Duodenal mucosa (tissue), 2 donors: Measurements from ENCODE around the gene ADPRHL1.
"Not testable (repeated sequence)": the region's sequence is repeated elsewhere in the genome, so short reads cannot be mapped to it uniquely, and the experiment has no call there.

Experiments
- H3K27ac ChIP-seq: one replicate; pipeline ENCODE4 v1.7.0; 2013; ENCODE audit warnings: low read depth, low read length
- H3K27me3 ChIP-seq, 2 donors: one replicate each; pipeline ENCODE4 v1.7.0; 2013; ENCODE audit warnings: low read length in 2 of 2, control low read depth in 1 of 2; ENCODE audit not compliant: insufficient read depth in 2 of 2, control insufficient read depth in 1 of 2
- H3K36me3 ChIP-seq, 2 donors: one replicate each; pipeline ENCODE4 v1.7.0; 2013; ENCODE audit warnings: low read length in 2 of 2, control low read depth in 1 of 2; ENCODE audit not compliant: insufficient read depth in 2 of 2, control insufficient read depth in 1 of 2
- H3K4me1 ChIP-seq, 2 donors: one replicate each; pipeline ENCODE4 v1.7.0; 2013; ENCODE audit warnings: low read length in 2 of 2, control low read depth in 1 of 2; ENCODE audit not compliant: insufficient read depth in 2 of 2, control insufficient read depth in 1 of 2
- H3K4me3 ChIP-seq, 2 donors: one replicate each; pipeline ENCODE4 v1.7.0; 2013; ENCODE audit warnings: low read length in 2 of 2, low read depth in 1 of 2
- H3K9ac ChIP-seq, 2 donors: one replicate each; pipeline ENCODE4 v1.7.0; 2013; ENCODE audit warnings: low read length in 2 of 2, low read depth in 1 of 2
- H3K9me3 ChIP-seq, 2 donors: one replicate each; pipeline ENCODE4 v1.7.0; 2013; ENCODE audit warnings: low read length in 2 of 2, control low read depth in 1 of 2; ENCODE audit not compliant: control insufficient read depth in 1 of 2

Gene ADPRHL1

GRCh38 chr13:113479179-113479578 lies 25.9 kb upstream of the ADPRHL1 start:
- Histone ChIP-seq H3K36me3 (peaks cover 26 to 46% of the 10 kb centered on the region in 2 donors), H3K27ac (no peak overlapping the region), H3K9ac (no peak overlapping the region), H3K4me3 (no peak overlapping the region), H3K4me1 (peaks cover 0 to 9% of the 10 kb centered on the region in 2 donors), H3K9me3 (no peaks in the 10 kb centered on the region), H3K27me3 (no peaks in the 10 kb centered on the region)

- Histone ChIP-seq H3K9ac (no peak overlapping the region), H3K36me3 (peaks cover 27 to 49% of the 10 kb centered on the region in 2 donors), H3K27ac (no peak overlapping the region), H3K4me1 (peaks cover 0 to 5% of the 10 kb centered on the region in 2 donors), H3K27me3 (no peaks in the 10 kb centered on the region), H3K9me3 (no peaks in the 10 kb centered on the region), H3K4me3 (no peak overlapping the region)
Observed at GRCh38 chr13:113477724-113478123, 24.4 kb upstream of the ADPRHL1 start.

- H3K27ac ChIP-seq = no peak overlapping the region
Observed at GRCh38 chr13:113476811-113477210, 23.5 kb upstream of the ADPRHL1 start.

GRCh38 chr13:113475911-113476310 lies 22.6 kb upstream of the ADPRHL1 start:
- Histone ChIP-seq H3K27ac (no peak overlapping the region), H3K9me3 (no peaks in the 10 kb centered on the region), H3K4me3 (no peak overlapping the region), H3K27me3 (no peaks in the 10 kb centered on the region), H3K9ac (no peak overlapping the region), H3K36me3 (peaks cover 27 to 59% of the 10 kb centered on the region in 2 donors), H3K4me1 (peaks cover 0 to 5% of the 10 kb centered on the region in 2 donors)

More at GRCh38 chr13:113476811-113477210, 23.5 kb upstream of the ADPRHL1 start:
- Histone ChIP-seq H3K4me3 (no peak overlapping the region), H3K27me3 (no peaks in the 10 kb centered on the region), H3K9ac (no peak overlapping the region), H3K9me3 (no peaks in the 10 kb centered on the region), H3K4me1 (peaks cover 0 to 5% of the 10 kb centered on the region in 2 donors), H3K36me3 (peaks cover 27 to 54% of the 10 kb centered on the region in 2 donors)

- H3K4me1 ChIP-seq = peaks cover 0 to 5% of the 10 kb centered on the region in 2 donors
- H3K27ac ChIP-seq = no peak overlapping the region
- H3K9me3 ChIP-seq = no peaks in the 10 kb centered on the region
- no peak overlapping the region for H3K9ac ChIP-seq
- no peaks in the 10 kb centered on the region for H3K27me3 ChIP-seq
- peaks cover 27 to 59% of the 10 kb centered on the region in 2 donors for H3K36me3 ChIP-seq
- no peak overlapping the region for H3K4me3 ChIP-seq
Observed at GRCh38 chr13:113475280-113475679, 22.0 kb upstream of the ADPRHL1 start.

GRCh38 chr13:113474179-113474578 lies 20.9 kb upstream of the ADPRHL1 start:
- peaks cover 22 to 61% of the 10 kb centered on the region in 2 donors for H3K36me3 ChIP-seq
- no peak overlapping the region for H3K4me3 ChIP-seq
- no peak overlapping the region for H3K9ac ChIP-seq
- no peak overlapping the region for H3K27ac ChIP-seq
- no peaks in the 10 kb centered on the region for H3K9me3 ChIP-seq
- H3K4me1 ChIP-seq = no peaks in the 10 kb centered on the region
- no peaks in the 10 kb centered on the region for H3K27me3 ChIP-seq

GRCh38 chr13:113472355-113473025 lies 19.2 kb upstream of the ADPRHL1 start:
- no peaks in the 10 kb centered on the region for H3K4me1 ChIP-seq
- peaks cover 19 to 49% of the 10 kb centered on the region in 2 donors for H3K36me3 ChIP-seq
- no peaks in the 10 kb centered on the region for H3K9me3 ChIP-seq
- no peak overlapping the region for H3K27ac ChIP-seq
- H3K4me3 ChIP-seq = no peak overlapping the region
- no peak overlapping the region for H3K9ac ChIP-seq
- H3K27me3 ChIP-seq = no peaks in the 10 kb centered on the region

- H3K27me3 ChIP-seq = no peaks in the 10 kb centered on the region
- peaks cover 19 to 54% of the 10 kb centered on the region in 2 donors for H3K36me3 ChIP-seq
- no peaks in the 10 kb centered on the region for H3K4me1 ChIP-seq
- no peaks in the 10 kb centered on the region for H3K9me3 ChIP-seq
- no peak overlapping the region for H3K9ac ChIP-seq
- no peak overlapping the region for H3K4me3 ChIP-seq
- H3K27ac ChIP-seq = no peak overlapping the region
Observed at GRCh38 chr13:113471844-113472243, 18.6 kb upstream of the ADPRHL1 start.

GRCh38 chr13:113470635-113471163 lies 17.4 kb upstream of the ADPRHL1 start:
- peaks cover 13 to 50% of the 10 kb centered on the region in 2 donors for H3K36me3 ChIP-seq
- H3K4me3 ChIP-seq, H3K4me1 ChIP-seq, H3K9ac ChIP-seq, H3K27me3 ChIP-seq, H3K9me3 ChIP-seq, H3K27ac ChIP-seq: not testable (repeated sequence)

GRCh38 chr13:113470073-113470472 lies 16.8 kb upstream of the ADPRHL1 start:
- peaks cover 7 to 43% of the 10 kb centered on the region in 2 donors for H3K36me3 ChIP-seq
- H3K27ac ChIP-seq = no peak overlapping the region
- H3K4me3 ChIP-seq = no peak overlapping the region
- H3K9ac ChIP-seq = no peak overlapping the region
- no peaks in the 10 kb centered on the region for H3K27me3 ChIP-seq
- H3K4me1 ChIP-seq = no peaks in the 10 kb centered on the region
- H3K9me3 ChIP-seq = no peaks in the 10 kb centered on the region
